IMR-90 (cell line): Measurements from ENCODE around the gene FAM83F. TPM values are rescaled to one million over a fixed set of nuclear protein-coding genes. Genes with fewer than 3 reads are reported as not detected.

Experiments
- ATAC-seq: fragments of 200-7000 bp; cut with Tn5 transposase; 2 replicates; pipeline ENCODE4 v1.9.1; 2020; ENCODE audit warnings: low read depth, mild to moderate bottlenecking, moderate library complexity
- BruUV-seq: library from RNA; stranded (reverse); fragments of 400-500 nt; replicated peaks from 2 replicates; lab custom pipeline; 2021; lab: Mats Ljungman, UMichigan
- CTCF ChIA-PET: fragments of 300-600 bp; formaldehyde crosslinking; extraction: SDS; loops from one replicate; lab custom pipeline; 2021; ENCODE audit warnings: antibody characterized with exemption; lab: Yijun Ruan, JAX
- POLR2A ChIA-PET: fragments of 300-600 bp; sonication (Branson Sonifier 250); formaldehyde crosslinking; loops from one replicate; lab custom pipeline; 2022; ENCODE audit warnings: antibody characterized with exemption; ENCODE audit not compliant: unreplicated experiment; lab: Charles Lee
- DNase-seq: peaks from one replicate; pipeline ENCODE4 v3.0.0; 2013
- H2AFZ ChIP-seq: replicated peaks from 2 replicates; pipeline ENCODE3; 2013; ENCODE audit warnings: low read length, mild to moderate bottlenecking; ENCODE audit not compliant: poor library complexity
- H2AK5ac ChIP-seq: 2 replicates; pipeline ENCODE4 v1.6.1; 2013; ENCODE audit warnings: low read depth, low read length, inconsistent platforms
- H2AK9ac ChIP-seq: replicated peaks from 2 replicates; pipeline ENCODE3; 2013; ENCODE audit warnings: mild to moderate bottlenecking, low read depth, low read length, moderate library complexity; ENCODE audit not compliant: poor library complexity
- H2BK120ac ChIP-seq: 2 replicates; pipeline ENCODE4 v1.6.1; 2013; ENCODE audit warnings: low read depth, low read length, inconsistent platforms
- H2BK15ac ChIP-seq: 3 replicates; pipeline ENCODE4 v1.6.1; 2013; ENCODE audit warnings: low read depth, low read length, inconsistent platforms
- H2BK20ac ChIP-seq: 2 replicates; pipeline ENCODE4 v1.6.1; 2013; ENCODE audit warnings: low read depth, mild to moderate bottlenecking, inconsistent platforms, low read length, moderate library complexity
- H2BK5ac ChIP-seq: 2 replicates; pipeline ENCODE4 v1.6.1; 2013; ENCODE audit warnings: mild to moderate bottlenecking, low read depth, low read length, inconsistent platforms; ENCODE audit not compliant: poor library complexity, severe bottlenecking
- H3K14ac ChIP-seq: replicated peaks from 2 replicates; pipeline ENCODE4 v1.6.1; 2013; ENCODE audit warnings: low read depth, low read length, inconsistent platforms
- H3K18ac ChIP-seq: 2 replicates; pipeline ENCODE4 v1.6.1; 2013; ENCODE audit warnings: low read depth, low read length, control low read depth
- H3K23ac ChIP-seq: 2 replicates; pipeline ENCODE4 v1.6.1; 2013; ENCODE audit warnings: low read depth, low read length, inconsistent platforms
- H3K27ac ChIP-seq: 2 replicates; pipeline ENCODE4 v1.5.1; 2013; ENCODE audit warnings: mild to moderate bottlenecking, control low read depth, low read length; ENCODE audit not compliant: insufficient read depth
- H3K27me3 ChIP-seq: 2 replicates; pipeline ENCODE4 v1.6.1; 2013; ENCODE audit warnings: low read length; ENCODE audit not compliant: control insufficient read depth, insufficient read depth
- H3K36me3 ChIP-seq: 2 replicates; pipeline ENCODE4 v1.6.1; 2013; ENCODE audit warnings: low read length, mixed read lengths; ENCODE audit not compliant: control insufficient read depth, insufficient read depth
- H3K4ac ChIP-seq: 2 replicates; pipeline ENCODE4 v1.6.1; 2013; ENCODE audit warnings: low read depth, low read length, inconsistent platforms
- H3K4me1 ChIP-seq: 2 replicates; pipeline ENCODE4 v1.6.1; 2013; ENCODE audit warnings: low read length, mixed read lengths; ENCODE audit not compliant: control insufficient read depth, insufficient read depth
- H3K4me2 ChIP-seq: 2 replicates; pipeline ENCODE4 v1.6.1; 2013; ENCODE audit warnings: low read depth, mild to moderate bottlenecking, control low read depth, low read length, moderate library complexity
- H3K4me3 ChIP-seq: 2 replicates; pipeline ENCODE4 v1.5.1; 2013; ENCODE audit warnings: low read depth, mild to moderate bottlenecking, control low read depth, low read length, moderate library complexity; ENCODE audit not compliant: insufficient read depth
- H3K56ac ChIP-seq: 2 replicates; pipeline ENCODE4 v1.6.1; 2013; ENCODE audit warnings: low read length, inconsistent platforms; ENCODE audit not compliant: insufficient read depth; ENCODE audit errors: extremely low read depth
- H3K79me1 ChIP-seq, 2 experiments: 2 replicates each; pipeline ENCODE4 v1.6.1; 2013; ENCODE audit warnings: low read length in 2 of 2, inconsistent platforms in 1 of 2, low read depth in 1 of 2
- H3K9ac ChIP-seq: 2 replicates; pipeline ENCODE4 v1.6.1; 2013; ENCODE audit warnings: low read depth, low read length, control low read depth
- H3K9me1 ChIP-seq: 2 replicates; pipeline ENCODE4 v1.6.1; 2013; ENCODE audit warnings: low read length, inconsistent platforms; ENCODE audit not compliant: insufficient read depth
- H3K9me3 ChIP-seq: 2 replicates; pipeline ENCODE4 v1.6.1; 2013; ENCODE audit warnings: low read length; ENCODE audit not compliant: control insufficient read depth, insufficient read depth
- H4K20me1 ChIP-seq: 2 replicates; pipeline ENCODE4 v1.6.1; 2013; ENCODE audit warnings: low read length, inconsistent platforms; ENCODE audit not compliant: insufficient read depth
- H4K5ac ChIP-seq: 2 replicates; pipeline ENCODE4 v1.6.1; 2013; ENCODE audit warnings: mild to moderate bottlenecking, low read depth, low read length, control low read depth
- H4K8ac ChIP-seq, 2 experiments: 2 replicates each; pipeline ENCODE4 v1.6.1; 2013; ENCODE audit warnings: low read depth in 2 of 2, low read length in 2 of 2, control low read depth in 1 of 2, inconsistent platforms in 1 of 2
- H4K91ac ChIP-seq: 2 replicates; pipeline ENCODE4 v1.6.1; 2013; ENCODE audit warnings: low read depth, low read length, inconsistent platforms; ENCODE audit not compliant: insufficient read depth
- CEBPB ChIP-seq: IDR thresholded peaks from 2 replicates; pipeline ENCODE4 v1.6.1; 2012; ENCODE audit warnings: low read depth, low read length, improper control_type of control experiment
- CHD1 ChIP-seq: IDR thresholded peaks from 2 replicates; pipeline ENCODE4 v1.6.1; 2012; ENCODE audit warnings: low read depth, low read length, improper control_type of control experiment
- CTCF ChIP-seq: conservative IDR thresholded peaks from 2 replicates; pipeline ENCODE4 v1.5.1; 2012; ENCODE audit warnings: mild to moderate bottlenecking, low read depth, low read length, improper control_type of control experiment
- ELK1 ChIP-seq: fragments of 150-350 bp; IDR thresholded peaks from 2 replicates; pipeline ENCODE4 v1.6.1; 2016; ENCODE audit warnings: low read depth, mild to moderate bottlenecking, low read length, moderate library complexity, borderline replicate concordance
- FOS ChIP-seq: fragments of 150-350 bp; IDR thresholded peaks from 2 replicates; pipeline ENCODE4 v1.6.1; 2016; ENCODE audit warnings: low read depth, low read length
- MAZ ChIP-seq: IDR thresholded peaks from 2 replicates; pipeline ENCODE4 v1.6.1; 2012; ENCODE audit warnings: low read depth, mild to moderate bottlenecking, low read length, improper control_type of control experiment, moderate library complexity, borderline replicate concordance
- MXI1 ChIP-seq: IDR thresholded peaks from 2 replicates; pipeline ENCODE4 v1.6.1; 2012; ENCODE audit warnings: low read depth, mild to moderate bottlenecking, low read length, moderate library complexity, borderline replicate concordance
- NFE2L2 ChIP-seq: fragments of 150-350 bp; IDR thresholded peaks from 2 replicates; pipeline ENCODE4 v1.6.1; 2016; ENCODE audit warnings: low read depth, mild to moderate bottlenecking, low read length
- POLR2A ChIP-seq: IDR thresholded peaks from 2 replicates; pipeline ENCODE4 v1.6.1; 2012; ENCODE audit warnings: mild to moderate bottlenecking, low read depth, low read length
- RAD21 ChIP-seq: IDR thresholded peaks from 2 replicates; pipeline ENCODE4 v1.6.1; 2012; ENCODE audit warnings: low read length, improper control_type of control experiment
- RCOR1 ChIP-seq: IDR thresholded peaks from 2 replicates; pipeline ENCODE4 v1.6.1; 2012; ENCODE audit warnings: mild to moderate bottlenecking, low read length, improper control_type of control experiment; ENCODE audit not compliant: insufficient replicate concordance
- RFX5 ChIP-seq: IDR thresholded peaks from 2 replicates; pipeline ENCODE4 v1.8.0; 2012; ENCODE audit warnings: low read depth, mild to moderate bottlenecking, low read length, moderate library complexity
- SMC3 ChIP-seq: fragments of 150-350 bp; IDR thresholded peaks from 2 replicates; pipeline ENCODE4 v1.6.1; 2016; ENCODE audit warnings: low read depth, mild to moderate bottlenecking, antibody characterized with exemption, low read length, moderate library complexity
- USF2 ChIP-seq: fragments of 150-350 bp; IDR thresholded peaks from 2 replicates; pipeline ENCODE4 v1.6.1; 2017; ENCODE audit warnings: mild to moderate bottlenecking, antibody characterized with exemption, low read length, low read depth
- WGBS, 2 experiments: methylation state at CpG; one replicate each; pipeline versions ENCODE4 v1.1.5 to v1.1.7; 2013; ENCODE audit warnings: missing lambda C conversion rate in 2 of 2; ENCODE audit not compliant: insufficient read length in 1 of 2; ENCODE audit errors: extremely low coverage in 2 of 2; 5-methylcytosine and 5-hydroxymethylcytosine counted together
- dilution Hi-C: fragments of 300-500 bp; cut with HindIII; formaldehyde crosslinking; loops from one replicate; pipeline ENCODE4 v1.14.3; 2018; ENCODE audit warnings: low sequenced_read_pairs; ENCODE audit not compliant: unreplicated experiment
- in situ Hi-C: fragments of 300-500 bp; cut with MboI; formaldehyde crosslinking; loops from 3 replicates; pipeline ENCODE4 v1.14.3; 2019; ENCODE audit warnings: low sequenced_read_pairs, inconsistent platforms, mixed read lengths
- intact Hi-C: fragments of 100-400 bp; cut with micrococcal nuclease; formaldehyde crosslinking; loops from 2 replicates; pipeline ENCODE4 v1.10.0; 2022
- polyA plus RNA-seq, 3 experiments: library from polyadenylated mRNA; depleted of rRNA; stranded (reverse); fragments of >200 nt; gene quantifications; 2 replicates each; pipeline ENCODE4 v1.2.3, GENCODE V29; 2012; ENCODE audit warnings: low replicate concordance in 1 of 3
- total RNA-seq: library from RNA; depleted of rRNA; stranded (reverse); fragments of >200 nt; gene quantifications from 2 replicates; pipeline ENCODE4 v1.2.3, GENCODE V29; 2012

The FAM83F gene
- total and polyA plus RNA-seq, 2 of the 4 experiments (the other 2 are of a cell fraction): not detected

GRCh38 chr22:40029189-40029890 is 34.6 kb downstream of the FAM83F start:
- intact Hi-C loops (no loop called here), dilution Hi-C loops (no loop called here), in situ Hi-C loops (loop anchor here (5.0 to 25.0 kb wide), 2 partner anchors 492 to 867 kb away; partner anchors contain the start of gene CBX7)
- no peak overlapping the region for H4K91ac ChIP-seq
- DNase-seq: no peak
- no peak for ATAC-seq
- H2AFZ ChIP-seq: no peak overlapping the region
- H3K4me2 ChIP-seq: no peak overlapping the region
- H3K9me3 ChIP-seq: no peaks in the 10 kb centered on the region
- no peak overlapping the region for H3K4me3 ChIP-seq
- no peak overlapping the region for H4K8ac ChIP-seq
- no peak overlapping the region for H3K27ac ChIP-seq
- no peak overlapping the region for H2AK5ac ChIP-seq
- no peak overlapping the region for H3K14ac ChIP-seq
- no peak overlapping the region for H2BK20ac ChIP-seq
- no peak overlapping the region for H3K18ac ChIP-seq
- WGBS, 2 experiments: 66% methylated on average over 11 of the region's 19 CpGs; no CpG with 5 or more reads in 1 of the 2 experiments
- H3K23ac ChIP-seq: no peak overlapping the region
- no peaks in the 10 kb centered on the region for H3K9me1 ChIP-seq
- ChIA-PET POLR2A (interaction anchor here (1.2 kb wide), 1 partner anchor 15 kb away, joined by 4 read pairs; no protein-coding TSS in a partner anchor), CTCF (interaction anchor here (0.6 to 0.8 kb wide), 2 partner anchors 189 to 318 kb away, joined by 3 to 5 read pairs; no protein-coding TSS in a partner anchor)
- TF ChIP-seq USF2 (no peak), SMC3 (no peak), CTCF (no peak), RFX5 (no peak), MAZ (no peak), MXI1 (no peak), POLR2A (no peak), RAD21 (no peak), FOS (no peak), RCOR1 (no peak), ELK1 (no peak), NFE2L2 (no peak), CHD1 (no peak), CEBPB (no peak)
- H2BK120ac ChIP-seq: no peak overlapping the region
- H3K56ac ChIP-seq: no peak overlapping the region
- BruUV-seq: no TSS peak
- no peak overlapping the region for H4K5ac ChIP-seq
- H3K9ac ChIP-seq: no peak overlapping the region
- no peak overlapping the region for H2BK5ac ChIP-seq
- H3K79me1 ChIP-seq: no peaks in the 10 kb centered on the region
- H4K20me1 ChIP-seq: no peaks in the 10 kb centered on the region
- H2BK15ac ChIP-seq: no peak overlapping the region
- H3K4ac ChIP-seq: no peak overlapping the region
- peak overlapping the region; percentile 55 for H2AK9ac ChIP-seq
- no peaks in the 10 kb centered on the region for H3K4me1 ChIP-seq
- no peaks in the 10 kb centered on the region for H3K36me3 ChIP-seq
- peaks cover 53% of the 10 kb centered on the region for H3K27me3 ChIP-seq
